Glutamatergic neuron (in vitro differentiated cells): ENCODE measurements around the gene SMPDL3A. TPM values are rescaled to one million over a fixed set of nuclear protein-coding genes. Genes with fewer than 3 reads are reported as not detected.

Source experiments
- DNase-seq: peaks from one replicate; pipeline ENCODE4 v3.0.0; 2022
- H3K27ac Mint-ChIP-seq: one replicate; pipeline ENCODE4 v1.8.0; 2020; ENCODE audit warnings: mild to moderate bottlenecking, mixed read lengths, inconsistent platforms; ENCODE audit not compliant: unreplicated experiment
- H3K27me3 Mint-ChIP-seq: one replicate; pipeline ENCODE4 v1.8.0; 2020; ENCODE audit warnings: mild to moderate bottlenecking, moderate library complexity, mixed read lengths, inconsistent platforms; ENCODE audit not compliant: unreplicated experiment
- H3K36me3 Mint-ChIP-seq: one replicate; pipeline ENCODE4 v1.8.0; 2020; ENCODE audit warnings: mild to moderate bottlenecking, mixed read lengths, inconsistent platforms; ENCODE audit not compliant: unreplicated experiment
- H3K4me1 Mint-ChIP-seq: one replicate; pipeline ENCODE4 v1.8.0; 2020; ENCODE audit warnings: mild to moderate bottlenecking, low read depth, mixed read lengths, inconsistent platforms; ENCODE audit not compliant: unreplicated experiment
- H3K4me3 Mint-ChIP-seq: one replicate; pipeline ENCODE4 v1.8.0; 2020; ENCODE audit warnings: mild to moderate bottlenecking, mixed read lengths, inconsistent platforms; ENCODE audit not compliant: unreplicated experiment
- H3K9me3 Mint-ChIP-seq: one replicate; pipeline ENCODE4 v1.8.0; 2020; ENCODE audit warnings: mild to moderate bottlenecking, moderate library complexity, mixed read lengths, inconsistent platforms; ENCODE audit not compliant: unreplicated experiment
- total RNA-seq: library from RNA; stranded (reverse); fragmentation: NEBNext Ultra II Directional; extraction: Animal tissue kit (Norgen Biotek cat#: 25700); gene quantifications from one replicate; pipeline ENCODE4 v1.2.1, GENCODE V29; 2021; ENCODE audit not compliant: unreplicated experiment
- TF ChIP-seq, protein P1 (sequence below): fragments of 200-600 bp; sonication (generic); IDR thresholded peaks from one replicate; pipeline ENCODE4 v1.5.0; 2021; ENCODE audit not compliant: partially characterized antibody, unreplicated experiment

SMPDL3A gene
- total RNA-seq, 1 donor from 2014 or later: 10.0 TPM

DNA sequence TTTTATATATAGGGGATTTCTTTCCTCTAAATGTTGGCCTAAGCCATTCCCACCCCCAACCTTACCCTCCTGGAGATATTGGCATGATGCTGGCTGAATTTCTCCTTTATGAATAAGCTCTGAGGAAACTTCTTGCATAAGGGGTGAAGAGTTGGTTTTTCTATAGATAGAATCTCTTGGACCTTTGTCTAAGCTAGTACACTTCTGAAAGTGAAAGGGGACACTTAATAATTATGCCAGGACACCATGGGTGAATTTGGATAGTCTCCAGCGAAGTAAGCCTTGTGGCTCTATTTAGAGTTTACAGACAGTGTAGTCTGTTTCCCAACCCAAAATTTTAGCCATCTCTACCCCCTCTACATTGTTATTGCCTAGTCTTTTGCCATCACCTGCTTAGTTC is 36.6 kb upstream of the SMPDL3A start:
- DNase-seq: no peak
- Mint-ChIP-seq H3K27ac (no peak overlapping the region), H3K4me1 (no peaks in the 10 kb centered on the region), H3K9me3 (peaks cover 2% of the 10 kb centered on the region), H3K36me3 (peaks cover 4% of the 10 kb centered on the region), H3K4me3 (no peak overlapping the region), H3K27me3 (no peaks in the 10 kb centered on the region)
- TF ChIP-seq, protein P1, sequence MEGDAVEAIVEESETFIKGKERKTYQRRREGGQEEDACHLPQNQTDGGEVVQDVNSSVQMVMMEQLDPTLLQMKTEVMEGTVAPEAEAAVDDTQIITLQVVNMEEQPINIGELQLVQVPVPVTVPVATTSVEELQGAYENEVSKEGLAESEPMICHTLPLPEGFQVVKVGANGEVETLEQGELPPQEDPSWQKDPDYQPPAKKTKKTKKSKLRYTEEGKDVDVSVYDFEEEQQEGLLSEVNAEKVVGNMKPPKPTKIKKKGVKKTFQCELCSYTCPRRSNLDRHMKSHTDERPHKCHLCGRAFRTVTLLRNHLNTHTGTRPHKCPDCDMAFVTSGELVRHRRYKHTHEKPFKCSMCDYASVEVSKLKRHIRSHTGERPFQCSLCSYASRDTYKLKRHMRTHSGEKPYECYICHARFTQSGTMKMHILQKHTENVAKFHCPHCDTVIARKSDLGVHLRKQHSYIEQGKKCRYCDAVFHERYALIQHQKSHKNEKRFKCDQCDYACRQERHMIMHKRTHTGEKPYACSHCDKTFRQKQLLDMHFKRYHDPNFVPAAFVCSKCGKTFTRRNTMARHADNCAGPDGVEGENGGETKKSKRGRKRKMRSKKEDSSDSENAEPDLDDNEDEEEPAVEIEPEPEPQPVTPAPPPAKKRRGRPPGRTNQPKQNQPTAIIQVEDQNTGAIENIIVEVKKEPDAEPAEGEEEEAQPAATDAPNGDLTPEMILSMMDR: no peak

GRCh38 chr6:122753000-122753687 is 35.9 kb upstream of the SMPDL3A start:
- Mint-ChIP-seq H3K9me3 (peaks cover 2% of the 10 kb centered on the region), H3K27ac (no peak overlapping the region), H3K4me1 (no peaks in the 10 kb centered on the region), H3K4me3 (no peak overlapping the region), H3K36me3 (peaks cover 1% of the 10 kb centered on the region), H3K27me3 (no peaks in the 10 kb centered on the region)
- no peak for DNase-seq
- TF ChIP-seq, protein P1: no peak

DNA sequence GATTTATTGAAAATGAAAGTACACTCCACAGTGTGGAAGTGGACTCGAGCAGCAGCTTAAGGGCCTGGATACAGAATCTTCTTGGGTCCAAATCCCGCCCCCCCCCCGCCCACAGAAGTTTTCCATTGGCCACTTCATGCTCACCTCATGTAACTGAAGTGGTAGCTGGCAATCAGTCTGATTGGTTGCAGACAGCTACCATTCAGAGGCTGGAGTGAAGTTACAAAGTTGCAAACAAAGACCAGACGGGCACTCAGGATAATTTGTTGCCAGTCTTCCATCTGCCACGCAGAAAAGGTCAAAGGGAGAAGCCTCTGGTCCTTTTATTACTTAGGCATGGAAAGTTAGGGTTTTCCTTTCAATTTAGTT is 35.4 kb upstream of the SMPDL3A start:
- H3K27me3 Mint-ChIP-seq: no peaks in the 10 kb centered on the region
- DNase-seq: no peak
- no peak overlapping the region for H3K27ac Mint-ChIP-seq
- H3K4me3 Mint-ChIP-seq: no peak overlapping the region
- TF ChIP-seq, protein P1: no peak
- no peaks in the 10 kb centered on the region for H3K36me3 Mint-ChIP-seq
- peaks cover 2% of the 10 kb centered on the region for H3K9me3 Mint-ChIP-seq
- H3K4me1 Mint-ChIP-seq: no peaks in the 10 kb centered on the region

- H3K27me3 Mint-ChIP-seq: peaks cover under 1% of the 10 kb centered on the region
- no peaks in the 10 kb centered on the region for H3K4me1 Mint-ChIP-seq
- no peak overlapping the region for H3K27ac Mint-ChIP-seq
Measured at GRCh38 chr6:122754191-122754731, 34.8 kb upstream of the SMPDL3A start.

DNA sequence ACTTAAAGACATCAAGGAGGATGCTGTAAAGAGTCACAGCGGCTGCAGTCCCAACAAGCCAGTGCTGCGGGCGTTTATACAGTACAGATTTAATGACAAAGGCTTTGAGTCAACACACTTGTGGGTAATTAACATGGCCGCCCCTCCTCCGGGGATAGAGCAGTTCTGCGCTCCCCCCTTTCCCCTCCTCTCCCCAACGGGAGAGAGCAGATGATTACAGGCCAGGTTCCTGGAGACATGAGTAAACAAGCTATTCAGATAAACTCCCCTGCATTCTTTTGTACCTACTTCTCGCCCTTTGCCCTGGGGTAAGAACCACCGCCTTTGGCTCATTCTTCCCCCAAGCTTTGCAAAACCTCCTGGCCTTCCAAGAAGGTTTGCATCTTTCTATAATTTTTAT is 33.2 kb upstream of the SMPDL3A start:
- no peak overlapping the region for H3K27ac Mint-ChIP-seq
- TF ChIP-seq, protein P1: no peak
- DNase-seq: no peak

More at GRCh38 chr6:122754191-122754731, 34.8 kb upstream of the SMPDL3A start:
- Mint-ChIP-seq H3K36me3 (no peaks in the 10 kb centered on the region), H3K4me3 (no peak overlapping the region), H3K9me3 (peaks cover 2% of the 10 kb centered on the region)
- TF ChIP-seq, protein P1: no peak
- DNase-seq: no peak

More for the DNA sequence above, 33.2 kb upstream of the SMPDL3A start:
- peaks cover 2% of the 10 kb centered on the region for H3K9me3 Mint-ChIP-seq
- no peaks in the 10 kb centered on the region for H3K36me3 Mint-ChIP-seq
- no peaks in the 10 kb centered on the region for H3K4me1 Mint-ChIP-seq
- H3K4me3 Mint-ChIP-seq: no peak overlapping the region
- peaks cover 2% of the 10 kb centered on the region for H3K27me3 Mint-ChIP-seq
